Astrocyte of the cerebellum (primary cell): ENCODE results near the gene SMTNL2.
"Not testable (repeated sequence)": the region's sequence is repeated elsewhere in the genome, so short reads cannot be mapped to it uniquely, and the experiment has no call there.

Experiments
- DNase-seq: peaks from one replicate; pipeline ENCODE4 v3.0.0-alpha.2; 2011; ENCODE audit warnings: low read depth
- H3K4me3 ChIP-seq: 2 replicates; pipeline ENCODE4 v1.5.1; 2011; ENCODE audit warnings: mild to moderate bottlenecking, low read depth, low read length, moderate library complexity
- CTCF ChIP-seq: IDR thresholded peaks from 2 replicates; pipeline ENCODE4 v1.5.1; 2012; ENCODE audit warnings: low read length, low read depth, moderate library complexity, mild to moderate bottlenecking; ENCODE audit errors: missing control alignments
- in situ Hi-C: cut with HindIII; loops from 2 replicates; pipeline ENCODE4 v1.10.0; 2017; ENCODE audit warnings: low sequenced_read_pairs

The SMTNL2 gene

GRCh38 chr17:4600563-4600962, 16.2 kb downstream of the SMTNL2 start:
- TF ChIP-seq CTCF: no peak
- H3K4me3 ChIP-seq: no peak overlapping the region
- DNase-seq: no peak
- in situ Hi-C loops: no loop called here

GRCh38 chr17:4601326-4601725, 17.0 kb downstream of the SMTNL2 start:
- no peak for TF ChIP-seq CTCF
- in situ Hi-C loops: no loop called here
- H3K4me3 ChIP-seq: no peak overlapping the region
- no peak for DNase-seq

- H3K4me3 ChIP-seq: no peak overlapping the region
- no peak for TF ChIP-seq CTCF
- no peak for DNase-seq
- in situ Hi-C loops: no loop called here
These were observed 17.7 kb downstream of the SMTNL2 start for GRCh38 chr17:4602041-4602440.

- no peak overlapping the region for H3K4me3 ChIP-seq
- in situ Hi-C loops: no loop called here
- no peak for TF ChIP-seq CTCF
- peak; percentile 37 for DNase-seq
These were observed 19.8 kb downstream of the SMTNL2 start for GRCh38 chr17:4604111-4604644.

GRCh38 chr17:4604736-4605135, 20.4 kb downstream of the SMTNL2 start:
- in situ Hi-C loops, DNase-seq: not testable (repeated sequence)

GRCh38 chr17:4605826-4606225, 21.5 kb downstream of the SMTNL2 start:
- in situ Hi-C loops: no loop called here
- no peak overlapping the region for H3K4me3 ChIP-seq
- no peak for DNase-seq
- no peak for TF ChIP-seq CTCF

More at GRCh38 chr17:4604736-4605135, 20.4 kb downstream of the SMTNL2 start:
- not testable (repeated sequence) for H3K4me3 ChIP-seq

- DNase-seq: no peak
- in situ Hi-C loops: no loop called here
- TF ChIP-seq CTCF: no peak
- no peak overlapping the region for H3K4me3 ChIP-seq
These were observed 23.0 kb downstream of the SMTNL2 start for GRCh38 chr17:4607261-4607741.
